ENCODE measurements around the gene NOTCH2. TPM values are rescaled to one million over a fixed set of nuclear protein-coding genes. Genes with fewer than 3 reads are reported as not detected.

The NOTCH2 gene
- total RNA-seq, 1 experiment from 2014 or later = 53.7 TPM

GRCh38 chr1:119960501-119960900 is 109.0 kb downstream of the NOTCH2 start:
- no peak for TF ChIP-seq CTCF (conservative IDR thresholded peaks at IDR 0.05)
- H4K8ac ChIP-seq (replicated peaks; ENCODE audit: insufficient read length, low read depth, low read length) = no peak overlapping the region
- WGBS (ENCODE audit: extremely low coverage, insufficient read length, low lambda C conversion rate) = no CpG with 5 or more reads among the region's 4 CpGs
- no peak overlapping the region for H3K4me2 ChIP-seq (ENCODE audit: insufficient read depth, insufficient read length, low read length)
- Mint-ChIP-seq H3K4me1 (peaks cover 0 to 7% of the 10 kb centered on the region in 2 experiments; a peak in 1 of 4 replicates), H3K36me3 (ENCODE audit: insufficient read depth in 1 of 3, low read depth in 3 of 3) (peaks cover 0 to 12% (median 2%) of the 10 kb centered on the region in 3 experiments; a peak in 3 of 7 replicates), H3K4me3 (no peak overlapping the region), H3K9me3 (no peaks in the 10 kb centered on the region), H3K27ac (no peak overlapping the region), H3K27me3 (ENCODE audit: low read depth) (no peaks in the 10 kb centered on the region)
- no peak overlapping the region for H2BK15ac ChIP-seq (ENCODE audit: low read depth, low read length)
- no peak overlapping the region for H2BK20ac ChIP-seq (ENCODE audit: low read depth, low read length, poor library complexity, severe bottlenecking)
- no peak overlapping the region for H3K18ac ChIP-seq (ENCODE audit: insufficient read length, low read depth, low read length)
- no peak overlapping the region for H4K91ac ChIP-seq (ENCODE audit: insufficient read length, low read depth, low read length)
- H3K79me1 ChIP-seq (ENCODE audit: insufficient read depth, low read depth, low read length, poor library complexity, severe bottlenecking) = no peaks in the 10 kb centered on the region
- H3K4me1 ChIP-seq (ENCODE audit: insufficient read depth, low read length) = no peaks in the 10 kb centered on the region
- H3K79me2 ChIP-seq (ENCODE audit: insufficient read depth, low read length) = no peaks in the 10 kb centered on the region
- no peaks in the 10 kb centered on the region for H3K27me3 ChIP-seq (ENCODE audit: insufficient read depth, low read length)
- H3T11ph ChIP-seq (ENCODE audit: low read length) = no peak overlapping the region
- H3K9ac ChIP-seq (ENCODE audit: extremely low read depth, insufficient read length, low read length) = no peak overlapping the region
- H3K23me2 ChIP-seq (ENCODE audit: insufficient read length, low read depth, low read length, poor library complexity, severe bottlenecking) = no peaks in the 10 kb centered on the region
- H2AFZ ChIP-seq (ENCODE audit: low read length) = no peak overlapping the region
- no peak for DNase-seq
- H3K4ac ChIP-seq (ENCODE audit: low read depth, low read length) = no peak overlapping the region
- no peak overlapping the region for H3K56ac ChIP-seq (ENCODE audit: insufficient read length, low read depth, low read length)
- H4K20me1 ChIP-seq (ENCODE audit: control insufficient read depth, insufficient read depth, insufficient read length) = no peaks in the 10 kb centered on the region
- no peak overlapping the region for H2BK5ac ChIP-seq (ENCODE audit: insufficient read length, low read length)
- H3K27ac ChIP-seq (ENCODE audit: insufficient read length, low read depth, low read length) = no peak overlapping the region
- no peak overlapping the region for H2BK12ac ChIP-seq (ENCODE audit: insufficient read length, low read depth, low read length)
- H2AK5ac ChIP-seq (ENCODE audit: insufficient read length, low read length) = no peak overlapping the region
- H3K23ac ChIP-seq (ENCODE audit: insufficient read length, low read depth, low read length) = no peak overlapping the region
- H3K14ac ChIP-seq (ENCODE audit: insufficient read depth, low read length) = no peak overlapping the region
- no peak overlapping the region for H4K5ac ChIP-seq (ENCODE audit: insufficient read length, low read depth, low read length)
- no peak overlapping the region for H2BK120ac ChIP-seq (ENCODE audit: low read depth, low read length, poor library complexity, severe bottlenecking)
- H3K9me3 ChIP-seq (ENCODE audit: control insufficient read depth, low read depth, low read length) = no peaks in the 10 kb centered on the region
